OCI-LY1 (cell line): ENCODE results near the gene SLC30A4.

Experiments
- EZH2 ChIP-seq: fragments of 200-600 bp; sonication (generic), shearing (Covaris generic); IDR thresholded peaks from 2 replicates; pipeline ENCODE4 v1.8.0; 2017; ENCODE audit warnings: borderline replicate concordance, mixed run types, mild to moderate bottlenecking, antibody characterized with exemption, low read length, moderate library complexity, mixed read lengths
- TF ChIP-seq, protein P1 (sequence below): fragments of 200-600 bp; sonication (generic), shearing (Covaris generic); IDR thresholded peaks from 2 replicates; pipeline ENCODE4 v1.5.1; 2017; ENCODE audit warnings: mild to moderate bottlenecking, antibody characterized with exemption, low read length, moderate library complexity, mixed read lengths

DNA sequence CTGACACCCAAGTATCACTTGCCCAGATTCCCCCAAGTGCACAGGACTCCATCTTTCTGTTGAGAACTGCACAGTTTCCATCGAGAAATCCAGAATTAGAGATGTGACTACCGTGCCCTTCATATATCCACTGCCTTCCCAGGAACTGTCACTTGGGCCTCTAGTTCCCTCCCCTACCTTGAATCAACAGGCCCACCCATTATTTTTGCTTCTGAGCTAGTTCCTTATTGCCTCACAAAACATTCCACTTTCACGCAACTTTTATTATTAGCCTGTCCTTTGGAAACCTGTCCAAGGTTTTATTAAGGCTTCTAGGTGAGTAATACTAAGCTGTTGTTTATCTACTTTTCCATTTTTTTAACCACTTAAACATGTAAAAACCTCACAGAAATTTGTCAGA lies 17.1 kb upstream of the SLC30A4 start:
- no peak for TF ChIP-seq EZH2
- TF ChIP-seq, protein P1, sequence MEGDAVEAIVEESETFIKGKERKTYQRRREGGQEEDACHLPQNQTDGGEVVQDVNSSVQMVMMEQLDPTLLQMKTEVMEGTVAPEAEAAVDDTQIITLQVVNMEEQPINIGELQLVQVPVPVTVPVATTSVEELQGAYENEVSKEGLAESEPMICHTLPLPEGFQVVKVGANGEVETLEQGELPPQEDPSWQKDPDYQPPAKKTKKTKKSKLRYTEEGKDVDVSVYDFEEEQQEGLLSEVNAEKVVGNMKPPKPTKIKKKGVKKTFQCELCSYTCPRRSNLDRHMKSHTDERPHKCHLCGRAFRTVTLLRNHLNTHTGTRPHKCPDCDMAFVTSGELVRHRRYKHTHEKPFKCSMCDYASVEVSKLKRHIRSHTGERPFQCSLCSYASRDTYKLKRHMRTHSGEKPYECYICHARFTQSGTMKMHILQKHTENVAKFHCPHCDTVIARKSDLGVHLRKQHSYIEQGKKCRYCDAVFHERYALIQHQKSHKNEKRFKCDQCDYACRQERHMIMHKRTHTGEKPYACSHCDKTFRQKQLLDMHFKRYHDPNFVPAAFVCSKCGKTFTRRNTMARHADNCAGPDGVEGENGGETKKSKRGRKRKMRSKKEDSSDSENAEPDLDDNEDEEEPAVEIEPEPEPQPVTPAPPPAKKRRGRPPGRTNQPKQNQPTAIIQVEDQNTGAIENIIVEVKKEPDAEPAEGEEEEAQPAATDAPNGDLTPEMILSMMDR: no peak
